ENCODE results near the gene DDR2.
"Not testable (repeated sequence)": the region's sequence is repeated elsewhere in the genome, so short reads cannot be mapped to it uniquely, and the experiment has no call there.

The DDR2 gene

GRCh38 chr1:162590686-162591085 lies 41.6 kb upstream of the DDR2 start:
- H3K27me3 ChIP-seq (replicated peaks) = no peaks in the 10 kb centered on the region
- no peak for DNase-seq
- peaks cover 69% of the 10 kb centered on the region for H3K36me3 ChIP-seq (replicated peaks)
- in situ Hi-C loops (cut with HindIII; ENCODE audit: low pct_ligation_motif_present, low sequenced_read_pairs) = no loop called here
- no peak for TF ChIP-seq CTCF (IDR thresholded peaks at IDR 0.05; ENCODE audit: low read depth, low read length, missing control alignments)
- H3K27ac ChIP-seq = no peak overlapping the region
- no peak overlapping the region for H3K4me3 ChIP-seq (ENCODE audit: low read depth, low read length)

GRCh38 chr1:162596514-162597170 lies 35.6 kb upstream of the DDR2 start:
- in situ Hi-C loops (cut with HindIII; ENCODE audit: low pct_ligation_motif_present, low sequenced_read_pairs) = no loop called here
- DNase-seq = no peak
- Histone ChIP-seq H3K27ac (no peak overlapping the region), H3K27me3 (replicated peaks) (no peaks in the 10 kb centered on the region), H3K4me3 (ENCODE audit: low read depth, low read length) (no peak overlapping the region), H3K36me3 (replicated peaks) (peaks cover 79% of the 10 kb centered on the region)
- TF ChIP-seq CTCF (IDR thresholded peaks at IDR 0.05; ENCODE audit: low read depth, low read length, missing control alignments) = no peak

- H3K27me3 ChIP-seq (replicated peaks) = no peaks in the 10 kb centered on the region
- TF ChIP-seq CTCF (IDR thresholded peaks at IDR 0.05; ENCODE audit: low read depth, low read length, missing control alignments) = no peak
- H3K27ac ChIP-seq = no peak overlapping the region
- H3K36me3 ChIP-seq (replicated peaks) = peaks cover 71% of the 10 kb centered on the region
- DNase-seq = no peak
- in situ Hi-C loops (cut with HindIII; ENCODE audit: low pct_ligation_motif_present, low sequenced_read_pairs) = no loop called here
- H3K4me3 ChIP-seq (ENCODE audit: low read depth, low read length) = no peak overlapping the region
Measured at GRCh38 chr1:162599451-162599850, 32.8 kb upstream of the DDR2 start.

- H3K4me3 ChIP-seq (ENCODE audit: low read depth, low read length); DNase-seq; H3K27ac ChIP-seq; H3K27me3 ChIP-seq (replicated peaks); in situ Hi-C loops (cut with HindIII; ENCODE audit: low pct_ligation_motif_present, low sequenced_read_pairs): not testable (repeated sequence)
- peaks cover 42% of the 10 kb centered on the region for H3K36me3 ChIP-seq (replicated peaks)
Measured at GRCh38 chr1:162603117-162603516, 29.1 kb upstream of the DDR2 start.

GRCh38 chr1:162605225-162605927 lies 26.9 kb upstream of the DDR2 start:
- Histone ChIP-seq H3K27me3 (replicated peaks) (no peaks in the 10 kb centered on the region), H3K36me3 (replicated peaks) (peaks cover 26% of the 10 kb centered on the region), H3K4me3 (ENCODE audit: low read depth, low read length) (no peak overlapping the region), H3K27ac (peak overlapping the region; percentile 48)
- peak; percentile 73 for DNase-seq
- no peak for TF ChIP-seq CTCF (IDR thresholded peaks at IDR 0.05; ENCODE audit: low read depth, low read length, missing control alignments)
- in situ Hi-C loops (cut with HindIII; ENCODE audit: low pct_ligation_motif_present, low sequenced_read_pairs) = no loop called here

- DNase-seq = no peak
- peaks cover 2% of the 10 kb centered on the region for H3K36me3 ChIP-seq (replicated peaks)
- TF ChIP-seq CTCF (IDR thresholded peaks at IDR 0.05; ENCODE audit: low read depth, low read length, missing control alignments) = no peak
- H3K27ac ChIP-seq = no peak overlapping the region
- H3K4me3 ChIP-seq (ENCODE audit: low read depth, low read length) = no peak overlapping the region
- no peaks in the 10 kb centered on the region for H3K27me3 ChIP-seq (replicated peaks)
- in situ Hi-C loops (cut with HindIII; ENCODE audit: low pct_ligation_motif_present, low sequenced_read_pairs) = no loop called here
Measured at GRCh38 chr1:162609306-162609705, 23.0 kb upstream of the DDR2 start.
